GM12878 (cell line): ENCODE measurements around the gene STAT5B. TPM values are rescaled to one million over a fixed set of nuclear protein-coding genes. Genes with fewer than 3 reads are reported as not detected.

Experiments used
- ATAC-seq: fragments of 200-7000 bp; cut with Tn5 transposase; 3 replicates; pipeline ENCODE4 v1.9.1; 2020; ENCODE audit warnings: mild to moderate bottlenecking, moderate library complexity
- BruUV-seq: library from RNA; stranded (reverse); fragments of 400-500 nt; replicated peaks from 2 replicates; lab custom pipeline; 2021; lab: Mats Ljungman, UMichigan
- CTCF ChIA-PET: fragments of 300-600 bp; sonication (Branson Sonifier 250); formaldehyde crosslinking; extraction: SDS; loops from one replicate; lab custom pipeline; 2021; ENCODE audit warnings: inconsistent platforms; lab: Yijun Ruan, JAX
- POLR2A ChIA-PET: fragments of 350-600 bp; formaldehyde crosslinking; extraction: SDS; loops from one replicate; lab custom pipeline; 2021; ENCODE audit warnings: inconsistent platforms; lab: Charles Lee
- RAD21 ChIA-PET: fragments of 300-600 bp; sonication (Branson Sonifier 250); formaldehyde crosslinking; loops from one replicate; lab custom pipeline; 2023; ENCODE audit warnings: antibody characterized with exemption; ENCODE audit not compliant: unreplicated experiment; lab: Charles Lee
- SMC1A ChIA-PET: fragments of 300-600 bp; sonication (Branson Sonifier 250); formaldehyde crosslinking; loops from one replicate; lab custom pipeline; 2023; ENCODE audit not compliant: unreplicated experiment, uncharacterized antibody; lab: Charles Lee
- DNase-seq: peaks from one replicate; pipeline ENCODE4 v3.0.0-alpha.2; 2011; ENCODE audit warnings: low read depth, low spot score
- FAIRE-seq: peaks from 3 replicates; lab custom pipeline; 2011; peaks lifted over from hg19 to GRCh38; lab: Jason Lieb, UNC
- H2AFZ ChIP-seq: 2 replicates; pipeline ENCODE4 v1.6.0; 2011; ENCODE audit warnings: low read depth, low read length, control low read depth; ENCODE audit not compliant: control insufficient read depth
- H3K27ac ChIP-seq: 2 replicates; pipeline ENCODE4 v1.5.1; 2011; ENCODE audit warnings: control low read depth; ENCODE audit not compliant: control insufficient read depth, insufficient read depth
- H3K27me3 ChIP-seq, 2 experiments: replicated peaks in 1 of 2; 2 replicates each; pipeline versions ENCODE4 v1.6.0 to v1.6.1; 2011; ENCODE audit warnings: low read length in 1 of 2; ENCODE audit not compliant: control insufficient read depth in 2 of 2, insufficient read depth in 2 of 2
- H3K36me3 ChIP-seq, 2 experiments: 2 replicates each; pipeline ENCODE4 v1.5.1; 2011; ENCODE audit warnings: low read length in 1 of 2; ENCODE audit not compliant: control insufficient read depth in 2 of 2, insufficient read depth in 2 of 2
- H3K4me1 ChIP-seq: 2 replicates; pipeline ENCODE4 v1.6.1; 2011; ENCODE audit warnings: mild to moderate bottlenecking, low read length, moderate library complexity, mixed read lengths; ENCODE audit not compliant: control insufficient read depth, insufficient read depth
- H3K4me2 ChIP-seq: 2 replicates; pipeline ENCODE4 v1.6.0; 2011; ENCODE audit warnings: control low read depth; ENCODE audit not compliant: control insufficient read depth, insufficient read depth
- H3K4me3 ChIP-seq: fragments of 200-600 bp; sonication (generic); 2 replicates; pipeline ENCODE4 v1.5.1; 2016
- H3K79me2 ChIP-seq: 2 replicates; pipeline ENCODE4 v1.6.0; 2011; ENCODE audit warnings: low read length; ENCODE audit not compliant: control insufficient read depth, insufficient read depth
- H3K9ac ChIP-seq: 2 replicates; pipeline ENCODE4 v1.8.0; 2011; ENCODE audit warnings: low read length, control low read depth, mixed read lengths; ENCODE audit not compliant: control insufficient read depth, insufficient read depth
- H3K9me3 ChIP-seq: replicated peaks from 3 replicates; pipeline ENCODE4 v1.5.1; 2011; ENCODE audit warnings: mild to moderate bottlenecking, low read length; ENCODE audit not compliant: control insufficient read depth, insufficient read depth
- H4K20me1 ChIP-seq: 2 replicates; pipeline ENCODE4 v1.6.0; 2011; ENCODE audit not compliant: control insufficient read depth, insufficient read depth
- MTA3 ChIP-seq: IDR thresholded peaks from 2 replicates; pipeline ENCODE4 v1.6.1; 2012; ENCODE audit warnings: low read length, inconsistent platforms, borderline replicate concordance
- RELA ChIP-seq: fragments of 450-650 bp; IDR thresholded peaks from 2 replicates; pipeline ENCODE4 v1.8.0; 2014; ENCODE audit warnings: borderline replicate concordance; ENCODE audit not compliant: partially characterized antibody
- SIX5 ChIP-seq: IDR thresholded peaks from 2 replicates; pipeline ENCODE4 v1.6.1; 2011; ENCODE audit warnings: mild to moderate bottlenecking, low read depth, low read length, moderate library complexity; ENCODE audit not compliant: severe bottlenecking
- WGBS: methylation state at CpG from one replicate; pipeline ENCODE4 v1.1.6; 2016; ENCODE audit warnings: low lambda C conversion rate; ENCODE audit not compliant: insufficient replicate concordance, insufficient coverage; ENCODE audit errors: missing lambda C conversion rate; 5-methylcytosine and 5-hydroxymethylcytosine counted together
- in situ Hi-C: fragments of 300-500 bp; cut with MboI; formaldehyde crosslinking; loops from 9 replicates; pipeline ENCODE4 v1.14.3; 2018; ENCODE audit warnings: mixed read lengths
- intact Hi-C: fragments of 100-400 bp; cut with micrococcal nuclease; formaldehyde crosslinking; loops from one replicate; pipeline ENCODE4 v1.14.2; 2022; ENCODE audit not compliant: unreplicated experiment
- polyA plus RNA-seq, 11 experiments: library from polyadenylated mRNA; depleted of rRNA in 4 of 11; unstranded in 6 of 11; stranded (reverse) in 5 of 11; fragments of >200 nt; fragmentation: Nextera tagmentation in 4 of 11; fragmentation: Illumina TruSeq in 1 of 11; extraction: Ambion mirVana in 4 of 11; extraction: Trizol in 1 of 11; gene quantifications; 1 replicate in 1 of 11; 2 replicates in 10 of 11; pipeline versions ENCODE4 v1.2.1 to v1.2.3, GENCODE V29; 2011 to 2016; ENCODE audit warnings: inconsistent platforms in 2 of 11, missing spikeins in 2 of 11, low read depth in 1 of 11
- total RNA-seq, 4 experiments: library from RNA; depleted of rRNA in 3 of 4; stranded (reverse); fragments of >200 nt in 3 of 4; fragmentation: Illumina TruSeq in 1 of 4; extraction: Trizol in 1 of 4; gene quantifications; 2 replicates each; pipeline versions ENCODE4 v1.2.1 to v1.2.3, GENCODE V29; 2013 to 2021
- TF ChIP-seq, protein P1 (sequence below): fragments of 450-650 bp; IDR thresholded peaks from 2 replicates; pipeline ENCODE4 v1.6.1; 2018; ENCODE audit warnings: mild to moderate bottlenecking, low read depth, moderate library complexity; ENCODE audit not compliant: partially characterized antibody
- TF ChIP-seq, protein P2 (sequence below): fragments of 450-650 bp; formaldehyde crosslinking; IDR thresholded peaks from 2 replicates; pipeline ENCODE4 v1.5.0; 2022; ENCODE audit warnings: mild to moderate bottlenecking, missing genetic modification characterization
- TF ChIP-seq, protein P3 (sequence below): IDR thresholded peaks from 2 replicates; pipeline ENCODE4 v1.6.1; 2011; ENCODE audit warnings: borderline replicate concordance, low read depth, mild to moderate bottlenecking, moderate library complexity, mixed read lengths, low read length; ENCODE audit not compliant: insufficient read depth; ENCODE audit errors: extremely low read length
- TF ChIP-seq, protein P4 (sequence below): fragments of 450-650 bp; IDR thresholded peaks from 2 replicates; pipeline ENCODE4 v1.6.1; 2017; ENCODE audit warnings: mild to moderate bottlenecking, moderate library complexity

Gene STAT5B
- total and polyA plus RNA-seq, 10 of the 15 experiments (the other 5 are each of a cell fraction or from before 2014, with no cell fraction given) = 11.0 to 69.6 (median 46.7) TPM

DNA sequence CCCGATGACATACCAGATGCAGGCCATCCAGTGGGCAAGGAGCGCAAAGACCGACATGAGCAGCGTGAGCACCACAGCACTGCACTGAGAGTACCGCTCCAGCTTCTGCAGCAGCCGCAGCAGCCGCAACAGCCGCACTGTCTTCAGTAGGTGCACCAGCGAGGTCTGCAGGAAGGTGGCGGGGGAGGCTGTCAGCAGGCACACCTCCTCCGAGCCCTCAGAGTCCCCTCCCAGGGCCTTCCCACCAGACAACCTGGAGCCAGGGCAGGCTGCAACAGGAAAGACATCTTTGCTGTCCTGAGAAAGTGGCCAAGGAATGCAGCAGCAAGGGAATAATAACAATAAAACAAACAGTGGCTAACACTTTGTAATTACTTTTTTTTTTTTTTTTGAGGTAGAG lies 104.4 kb downstream of the STAT5B start (continued):
- TF ChIP-seq, protein P1, sequence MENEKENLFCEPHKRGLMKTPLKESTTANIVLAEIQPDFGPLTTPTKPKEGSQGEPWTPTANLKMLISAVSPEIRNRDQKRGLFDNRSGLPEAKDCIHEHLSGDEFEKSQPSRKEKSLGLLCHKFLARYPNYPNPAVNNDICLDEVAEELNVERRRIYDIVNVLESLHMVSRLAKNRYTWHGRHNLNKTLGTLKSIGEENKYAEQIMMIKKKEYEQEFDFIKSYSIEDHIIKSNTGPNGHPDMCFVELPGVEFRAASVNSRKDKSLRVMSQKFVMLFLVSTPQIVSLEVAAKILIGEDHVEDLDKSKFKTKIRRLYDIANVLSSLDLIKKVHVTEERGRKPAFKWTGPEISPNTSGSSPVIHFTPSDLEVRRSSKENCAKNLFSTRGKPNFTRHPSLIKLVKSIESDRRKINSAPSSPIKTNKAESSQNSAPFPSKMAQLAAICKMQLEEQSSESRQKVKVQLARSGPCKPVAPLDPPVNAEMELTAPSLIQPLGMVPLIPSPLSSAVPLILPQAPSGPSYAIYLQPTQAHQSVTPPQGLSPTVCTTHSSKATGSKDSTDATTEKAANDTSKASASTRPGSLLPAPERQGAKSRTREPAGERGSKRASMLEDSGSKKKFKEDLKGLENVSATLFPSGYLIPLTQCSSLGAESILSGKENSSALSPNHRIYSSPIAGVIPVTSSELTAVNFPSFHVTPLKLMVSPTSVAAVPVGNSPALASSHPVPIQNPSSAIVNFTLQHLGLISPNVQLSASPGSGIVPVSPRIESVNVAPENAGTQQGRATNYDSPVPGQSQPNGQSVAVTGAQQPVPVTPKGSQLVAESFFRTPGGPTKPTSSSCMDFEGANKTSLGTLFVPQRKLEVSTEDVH = no peak

DNA sequence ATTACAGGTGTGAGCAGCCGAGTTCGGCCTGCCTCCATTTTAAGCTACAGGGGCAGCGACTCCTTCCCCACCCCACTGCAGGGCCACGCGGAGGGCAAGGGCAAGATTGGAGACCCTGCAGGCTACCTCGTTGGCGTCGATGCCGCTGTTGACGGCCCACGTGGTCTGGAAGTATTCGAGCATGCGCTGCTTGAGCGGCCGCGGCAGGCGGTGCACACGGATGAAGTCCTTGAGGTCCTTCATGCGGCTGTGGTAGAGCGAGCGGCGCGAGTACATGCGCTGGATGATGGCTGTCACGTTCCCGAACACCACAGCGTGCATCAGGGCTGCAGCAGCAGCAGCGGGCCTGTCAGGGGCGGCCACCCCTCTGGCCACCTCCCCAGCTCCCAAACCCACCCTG lies 106.8 kb downstream of the STAT5B start:
- ATAC-seq = no peak
- Histone ChIP-seq H3K4me2 (no peak overlapping the region), H3K9me3 (no peaks in the 10 kb centered on the region), H2AFZ (no peak overlapping the region), H4K20me1 (no peaks in the 10 kb centered on the region), H3K36me3 (no peaks in the 10 kb centered on the region), H3K27ac (no peak overlapping the region), H3K4me1 (no peaks in the 10 kb centered on the region; the same call in 1 of the 2 replicates), H3K9ac (no peak overlapping the region), H3K27me3 (no peaks in the 10 kb centered on the region), H3K79me2 (no peaks in the 10 kb centered on the region), H3K4me3 (no peak overlapping the region)
- FAIRE-seq = no peak
- POLR2A ChIA-PET = no interaction called here
- intact Hi-C loops (no loop called here), in situ Hi-C loops (no loop called here)
- RAD21 ChIA-PET = no interaction called here
- no peak for DNase-seq
- 89% methylated on average over 29 of the region's 29 CpGs for WGBS
- CTCF ChIA-PET = no interaction called here
- SMC1A ChIA-PET = interaction anchor here (0.9 kb wide), 1 partner anchor 12 kb away, joined by 3 read pairs; no protein-coding TSS in a partner anchor
- BruUV-seq = no TSS peak
- TF ChIP-seq, protein P2, sequence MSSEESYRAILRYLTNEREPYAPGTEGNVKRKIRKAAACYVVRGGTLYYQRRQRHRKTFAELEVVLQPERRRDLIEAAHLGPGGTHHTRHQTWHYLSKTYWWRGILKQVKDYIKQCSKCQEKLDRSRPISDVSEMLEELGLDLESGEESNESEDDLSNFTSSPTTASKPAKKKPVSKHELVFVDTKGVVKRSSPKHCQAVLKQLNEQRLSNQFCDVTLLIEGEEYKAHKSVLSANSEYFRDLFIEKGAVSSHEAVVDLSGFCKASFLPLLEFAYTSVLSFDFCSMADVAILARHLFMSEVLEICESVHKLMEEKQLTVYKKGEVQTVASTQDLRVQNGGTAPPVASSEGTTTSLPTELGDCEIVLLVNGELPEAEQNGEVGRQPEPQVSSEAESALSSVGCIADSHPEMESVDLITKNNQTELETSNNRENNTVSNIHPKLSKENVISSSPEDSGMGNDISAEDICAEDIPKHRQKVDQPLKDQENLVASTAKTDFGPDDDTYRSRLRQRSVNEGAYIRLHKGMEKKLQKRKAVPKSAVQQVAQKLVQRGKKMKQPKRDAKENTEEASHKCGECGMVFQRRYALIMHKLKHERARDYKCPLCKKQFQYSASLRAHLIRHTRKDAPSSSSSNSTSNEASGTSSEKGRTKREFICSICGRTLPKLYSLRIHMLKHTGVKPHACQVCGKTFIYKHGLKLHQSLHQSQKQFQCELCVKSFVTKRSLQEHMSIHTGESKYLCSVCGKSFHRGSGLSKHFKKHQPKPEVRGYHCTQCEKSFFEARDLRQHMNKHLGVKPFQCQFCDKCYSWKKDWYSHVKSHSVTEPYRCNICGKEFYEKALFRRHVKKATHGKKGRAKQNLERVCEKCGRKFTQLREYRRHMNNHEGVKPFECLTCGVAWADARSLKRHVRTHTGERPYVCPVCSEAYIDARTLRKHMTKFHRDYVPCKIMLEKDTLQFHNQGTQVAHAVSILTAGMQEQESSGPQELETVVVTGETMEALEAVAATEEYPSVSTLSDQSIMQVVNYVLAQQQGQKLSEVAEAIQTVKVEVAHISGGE (CRISPR knock-in tag) = no peak
- TF ChIP-seq SIX5 (no peak), MTA3 (no peak), RELA (no peak)
- TF ChIP-seq, protein P3, sequence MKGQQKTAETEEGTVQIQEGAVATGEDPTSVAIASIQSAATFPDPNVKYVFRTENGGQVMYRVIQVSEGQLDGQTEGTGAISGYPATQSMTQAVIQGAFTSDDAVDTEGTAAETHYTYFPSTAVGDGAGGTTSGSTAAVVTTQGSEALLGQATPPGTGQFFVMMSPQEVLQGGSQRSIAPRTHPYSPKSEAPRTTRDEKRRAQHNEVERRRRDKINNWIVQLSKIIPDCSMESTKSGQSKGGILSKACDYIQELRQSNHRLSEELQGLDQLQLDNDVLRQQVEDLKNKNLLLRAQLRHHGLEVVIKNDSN = no peak
- TF ChIP-seq, protein P4, sequence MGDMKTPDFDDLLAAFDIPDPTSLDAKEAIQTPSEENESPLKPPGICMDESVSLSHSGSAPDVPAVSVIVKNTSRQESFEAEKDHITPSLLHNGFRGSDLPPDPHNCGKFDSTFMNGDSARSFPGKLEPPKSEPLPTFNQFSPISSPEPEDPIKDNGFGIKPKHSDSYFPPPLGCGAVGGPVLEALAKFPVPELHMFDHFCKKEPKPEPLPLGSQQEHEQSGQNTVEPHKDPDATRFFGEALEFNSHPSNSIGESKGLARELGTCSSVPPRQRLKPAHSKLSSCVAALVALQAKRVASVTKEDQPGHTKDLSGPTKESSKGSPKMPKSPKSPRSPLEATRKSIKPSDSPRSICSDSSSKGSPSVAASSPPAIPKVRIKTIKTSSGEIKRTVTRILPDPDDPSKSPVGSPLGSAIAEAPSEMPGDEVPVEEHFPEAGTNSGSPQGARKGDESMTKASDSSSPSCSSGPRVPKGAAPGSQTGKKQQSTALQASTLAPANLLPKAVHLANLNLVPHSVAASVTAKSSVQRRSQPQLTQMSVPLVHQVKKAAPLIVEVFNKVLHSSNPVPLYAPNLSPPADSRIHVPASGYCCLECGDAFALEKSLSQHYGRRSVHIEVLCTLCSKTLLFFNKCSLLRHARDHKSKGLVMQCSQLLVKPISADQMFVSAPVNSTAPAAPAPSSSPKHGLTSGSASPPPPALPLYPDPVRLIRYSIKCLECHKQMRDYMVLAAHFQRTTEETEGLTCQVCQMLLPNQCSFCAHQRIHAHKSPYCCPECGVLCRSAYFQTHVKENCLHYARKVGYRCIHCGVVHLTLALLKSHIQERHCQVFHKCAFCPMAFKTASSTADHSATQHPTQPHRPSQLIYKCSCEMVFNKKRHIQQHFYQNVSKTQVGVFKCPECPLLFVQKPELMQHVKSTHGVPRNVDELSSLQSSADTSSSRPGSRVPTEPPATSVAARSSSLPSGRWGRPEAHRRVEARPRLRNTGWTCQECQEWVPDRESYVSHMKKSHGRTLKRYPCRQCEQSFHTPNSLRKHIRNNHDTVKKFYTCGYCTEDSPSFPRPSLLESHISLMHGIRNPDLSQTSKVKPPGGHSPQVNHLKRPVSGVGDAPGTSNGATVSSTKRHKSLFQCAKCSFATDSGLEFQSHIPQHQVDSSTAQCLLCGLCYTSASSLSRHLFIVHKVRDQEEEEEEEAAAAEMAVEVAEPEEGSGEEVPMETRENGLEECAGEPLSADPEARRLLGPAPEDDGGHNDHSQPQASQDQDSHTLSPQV = no peak
